Nephron (organoid): ENCODE measurements around the gene ZNF200.

Experiments used
- H3K27ac Mint-ChIP-seq, 3 experiments: 2 replicates each; pipeline ENCODE4 v1.8.0; 2020; ENCODE audit warnings: mixed read lengths in 3 of 3, mild to moderate bottlenecking in 2 of 3, moderate library complexity in 1 of 3
- H3K27me3 Mint-ChIP-seq: 2 replicates; pipeline ENCODE4 v1.8.0; 2021; ENCODE audit warnings: low read depth, mild to moderate bottlenecking, moderate library complexity, mixed read lengths
- H3K36me3 Mint-ChIP-seq: 2 replicates; pipeline ENCODE4 v1.8.0; 2020; ENCODE audit warnings: low read depth, mixed read lengths
- H3K4me1 Mint-ChIP-seq: 2 replicates; pipeline ENCODE4 v1.8.0; 2020; ENCODE audit warnings: mixed read lengths
- H3K4me3 Mint-ChIP-seq, 3 experiments: 2 replicates each; pipeline ENCODE4 v1.8.0; 2020; ENCODE audit warnings: mild to moderate bottlenecking in 3 of 3, mixed read lengths in 3 of 3, moderate library complexity in 2 of 3
- H3K9me3 Mint-ChIP-seq: 2 replicates; pipeline ENCODE4 v1.8.0; 2020; ENCODE audit warnings: mixed read lengths
- TF ChIP-seq, protein P1 (sequence below), 3 experiments: fragments of 200-600 bp; sonication (generic); IDR thresholded peaks; one replicate each; pipeline ENCODE4 v1.5.0; 2021; ENCODE audit warnings: antibody characterized with exemption in 3 of 3; ENCODE audit not compliant: unreplicated experiment in 3 of 3

The ZNF200 gene

DNA sequence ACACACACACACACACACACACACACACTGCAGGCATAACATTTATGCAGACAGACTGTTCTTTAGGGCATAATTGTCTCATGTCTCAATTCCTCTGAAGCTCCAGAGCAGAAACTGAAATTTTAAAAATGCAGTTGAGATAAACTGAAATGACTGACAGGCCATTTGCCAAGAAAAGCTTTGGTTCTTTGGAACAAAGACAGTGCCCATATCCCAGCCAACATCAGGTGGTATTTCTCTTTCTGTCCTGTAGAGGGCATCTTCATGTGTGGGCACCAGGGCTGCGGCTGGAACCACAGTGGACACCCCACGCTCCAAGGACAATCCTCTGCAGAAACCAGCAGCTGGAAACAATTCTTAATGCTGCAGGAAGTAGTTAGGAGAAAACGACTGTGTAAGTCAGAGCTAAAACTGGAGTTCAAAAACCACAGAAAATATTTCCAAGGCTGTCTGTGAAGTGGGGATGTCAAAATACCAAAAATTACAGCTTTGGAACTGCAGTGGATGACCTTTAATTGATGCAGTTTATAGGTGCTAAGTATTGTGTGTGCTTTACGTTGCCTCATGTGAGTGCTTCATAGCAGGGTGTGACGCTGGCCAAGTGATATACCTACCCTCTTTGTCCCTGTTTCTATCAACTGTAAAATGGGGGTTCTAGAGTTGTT lies 32.0 kb upstream of the ZNF200 start:
- H3K27ac Mint-ChIP-seq, result peak overlapping the region in 1 of 3 experiments; percentile 27
- peak overlapping the region; percentile 12 to 65 (median 65) for H3K4me3 Mint-ChIP-seq
- H3K4me1 Mint-ChIP-seq, result peaks cover 4% of the 10 kb centered on the region
- TF ChIP-seq, protein P1, sequence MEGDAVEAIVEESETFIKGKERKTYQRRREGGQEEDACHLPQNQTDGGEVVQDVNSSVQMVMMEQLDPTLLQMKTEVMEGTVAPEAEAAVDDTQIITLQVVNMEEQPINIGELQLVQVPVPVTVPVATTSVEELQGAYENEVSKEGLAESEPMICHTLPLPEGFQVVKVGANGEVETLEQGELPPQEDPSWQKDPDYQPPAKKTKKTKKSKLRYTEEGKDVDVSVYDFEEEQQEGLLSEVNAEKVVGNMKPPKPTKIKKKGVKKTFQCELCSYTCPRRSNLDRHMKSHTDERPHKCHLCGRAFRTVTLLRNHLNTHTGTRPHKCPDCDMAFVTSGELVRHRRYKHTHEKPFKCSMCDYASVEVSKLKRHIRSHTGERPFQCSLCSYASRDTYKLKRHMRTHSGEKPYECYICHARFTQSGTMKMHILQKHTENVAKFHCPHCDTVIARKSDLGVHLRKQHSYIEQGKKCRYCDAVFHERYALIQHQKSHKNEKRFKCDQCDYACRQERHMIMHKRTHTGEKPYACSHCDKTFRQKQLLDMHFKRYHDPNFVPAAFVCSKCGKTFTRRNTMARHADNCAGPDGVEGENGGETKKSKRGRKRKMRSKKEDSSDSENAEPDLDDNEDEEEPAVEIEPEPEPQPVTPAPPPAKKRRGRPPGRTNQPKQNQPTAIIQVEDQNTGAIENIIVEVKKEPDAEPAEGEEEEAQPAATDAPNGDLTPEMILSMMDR (IDR thresholded peaks at IDR 0.05; ENCODE audit: unreplicated experiment in 3 of 3), result peak in 2 of 3 experiments; percentile 33
- H3K27me3 Mint-ChIP-seq, result no peaks in the 10 kb centered on the region
- peaks cover 4% of the 10 kb centered on the region for H3K9me3 Mint-ChIP-seq
- H3K36me3 Mint-ChIP-seq, result no peaks in the 10 kb centered on the region

DNA sequence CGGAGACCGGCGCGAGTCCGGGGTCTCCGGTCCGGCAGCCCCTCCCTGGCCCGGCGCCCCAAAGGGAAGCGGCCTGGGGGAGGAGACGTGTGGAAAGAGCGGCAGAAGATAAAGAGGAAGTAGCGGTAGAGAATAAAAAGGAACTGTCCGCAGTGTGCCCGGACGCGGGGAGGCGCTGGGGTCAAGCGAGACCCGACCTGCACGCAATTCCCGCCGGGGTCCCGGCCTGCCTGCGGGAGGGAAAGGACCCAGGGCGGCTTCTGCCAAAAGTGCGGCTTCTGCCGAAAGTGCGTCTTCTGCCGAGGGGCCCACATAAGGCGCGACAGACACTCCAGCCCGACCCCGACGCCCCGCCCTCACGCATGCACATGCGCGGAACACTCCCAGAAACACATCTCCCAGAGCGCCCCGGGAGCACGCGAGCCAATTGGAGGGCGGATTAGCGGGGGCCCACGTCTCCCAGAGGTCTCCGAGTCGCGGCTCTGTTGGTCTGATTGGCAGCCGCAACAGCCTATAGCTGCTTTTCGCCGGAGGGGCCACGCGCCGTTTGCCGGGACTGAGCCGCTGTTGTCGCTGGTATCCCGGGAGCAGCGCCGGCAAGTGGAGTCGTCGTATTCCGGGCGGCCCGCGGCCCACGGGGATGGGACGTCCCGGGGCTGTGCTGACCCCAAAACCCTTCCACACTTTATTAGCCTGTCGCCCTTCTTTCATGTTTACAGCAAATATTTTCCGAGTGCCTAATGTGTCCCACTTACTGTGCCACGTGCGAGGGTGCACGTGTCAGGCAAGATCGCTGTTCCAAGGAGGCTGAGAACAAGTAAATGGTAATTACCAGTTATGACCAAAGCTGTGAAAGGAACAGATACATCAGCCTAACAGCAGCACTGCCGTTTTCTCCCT lies 29.4 kb upstream of the ZNF200 start:
- H3K4me1 Mint-ChIP-seq, result peaks cover 4% of the 10 kb centered on the region
- H3K36me3 Mint-ChIP-seq, result no peaks in the 10 kb centered on the region
- H3K9me3 Mint-ChIP-seq, result peaks cover 2% of the 10 kb centered on the region
- H3K27me3 Mint-ChIP-seq, result no peaks in the 10 kb centered on the region
- TF ChIP-seq, protein P1 (IDR thresholded peaks at IDR 0.05; ENCODE audit: unreplicated experiment in 3 of 3), result peak in 1 of 3 experiments; percentile 30
- peak overlapping the region; percentile 74 to 94 (median 89) for H3K27ac Mint-ChIP-seq
- peak overlapping the region; percentile 84 to 94 (median 94) for H3K4me3 Mint-ChIP-seq

DNA sequence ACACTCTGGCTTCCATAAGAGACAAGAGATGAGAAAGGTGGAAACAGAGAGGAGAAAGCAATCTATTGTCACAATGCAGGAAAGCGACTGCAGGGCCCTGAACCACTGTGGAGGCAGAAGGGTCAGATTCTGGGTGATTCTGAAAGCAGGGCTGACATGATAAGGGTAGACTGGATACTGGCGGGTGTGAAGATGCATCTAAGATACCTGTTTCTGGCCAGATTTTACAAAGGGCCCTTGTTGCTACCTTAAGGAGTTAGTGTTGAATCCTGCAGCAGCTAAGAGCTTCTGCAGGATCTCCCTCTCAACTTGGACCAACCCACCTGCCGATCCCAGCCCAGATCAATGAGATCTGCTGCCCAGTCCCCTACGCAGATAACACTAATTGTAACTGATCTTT lies 27.6 kb upstream of the ZNF200 start:
- H3K9me3 Mint-ChIP-seq, result no peaks in the 10 kb centered on the region
- H3K4me1 Mint-ChIP-seq, result peaks cover 4% of the 10 kb centered on the region
- H3K36me3 Mint-ChIP-seq, result no peaks in the 10 kb centered on the region
- H3K27me3 Mint-ChIP-seq, result peaks cover 11% of the 10 kb centered on the region
- peak overlapping the region; percentile 84 to 94 (median 94) for H3K4me3 Mint-ChIP-seq
- peak overlapping the region; percentile 60 to 74 (median 68) for H3K27ac Mint-ChIP-seq
- TF ChIP-seq, protein P1 (IDR thresholded peaks at IDR 0.05; ENCODE audit: unreplicated experiment in 3 of 3), result no peak

DNA sequence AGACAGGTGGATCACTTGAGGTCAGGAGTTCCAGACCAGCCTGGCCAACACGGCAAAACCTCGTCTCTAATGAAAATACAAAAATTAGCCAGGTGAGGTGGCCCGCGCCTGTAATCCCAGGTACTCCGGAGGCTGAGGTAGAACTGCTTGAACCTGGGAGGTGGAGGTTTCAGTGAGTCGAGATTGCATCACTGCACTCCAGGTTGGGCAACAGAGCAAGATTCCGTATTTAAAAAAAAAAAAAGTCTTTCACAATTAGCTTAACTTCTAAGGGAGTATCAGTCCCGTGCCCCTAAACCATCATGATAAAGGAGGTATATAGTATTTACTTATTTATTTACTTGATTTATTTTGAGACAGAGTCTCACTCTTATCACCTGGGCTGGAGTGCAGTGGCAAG lies 24.9 kb upstream of the ZNF200 start:
- Mint-ChIP-seq H3K9me3 (no peaks in the 10 kb centered on the region), H3K36me3 (no peaks in the 10 kb centered on the region), H3K27ac (no peak overlapping the region), H3K27me3 (peaks cover 11% of the 10 kb centered on the region), H3K4me3 (no peak overlapping the region), H3K4me1 (peaks cover 4% of the 10 kb centered on the region)
- TF ChIP-seq, protein P1 (IDR thresholded peaks at IDR 0.05; ENCODE audit: unreplicated experiment in 3 of 3), result no peak

DNA sequence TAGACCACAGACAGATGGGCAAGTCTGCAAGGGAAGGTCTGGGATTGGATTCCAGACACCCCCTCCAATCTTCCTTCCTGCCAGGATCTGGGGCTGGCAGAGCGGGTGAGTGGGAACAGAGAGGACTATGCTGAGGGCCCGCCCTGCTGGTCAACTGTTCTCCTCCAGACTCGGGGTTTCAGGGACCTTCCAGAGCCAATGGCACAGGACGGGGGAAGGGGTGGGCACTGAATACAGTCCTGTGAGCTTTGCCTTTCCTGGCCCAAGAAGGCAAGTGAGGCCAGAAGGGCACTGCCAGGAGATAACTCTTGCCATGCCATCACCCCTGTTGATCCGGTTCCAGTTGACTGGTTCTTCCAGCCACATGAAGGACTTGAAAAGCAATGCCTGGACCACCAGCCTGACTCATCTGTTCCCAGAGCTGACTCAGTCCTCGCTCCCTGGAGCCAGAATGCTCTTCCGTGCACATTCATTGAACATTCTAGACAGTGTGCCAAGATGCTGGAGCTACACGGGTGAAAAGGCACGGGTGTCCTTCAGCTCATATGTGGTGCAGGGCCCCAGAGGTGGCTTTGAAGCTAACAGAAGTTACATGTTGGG lies 22.0 kb upstream of the ZNF200 start:
- TF ChIP-seq, protein P1 (IDR thresholded peaks at IDR 0.05; ENCODE audit: unreplicated experiment in 3 of 3), result no peak
- Mint-ChIP-seq H3K27me3 (peaks cover 15% of the 10 kb centered on the region), H3K4me1 (no peaks in the 10 kb centered on the region), H3K27ac (no peak overlapping the region), H3K4me3 (no peak overlapping the region), H3K9me3 (no peaks in the 10 kb centered on the region), H3K36me3 (no peaks in the 10 kb centered on the region)
